ENCODE results near the gene AWAT2.

AWAT2 gene

DNA sequence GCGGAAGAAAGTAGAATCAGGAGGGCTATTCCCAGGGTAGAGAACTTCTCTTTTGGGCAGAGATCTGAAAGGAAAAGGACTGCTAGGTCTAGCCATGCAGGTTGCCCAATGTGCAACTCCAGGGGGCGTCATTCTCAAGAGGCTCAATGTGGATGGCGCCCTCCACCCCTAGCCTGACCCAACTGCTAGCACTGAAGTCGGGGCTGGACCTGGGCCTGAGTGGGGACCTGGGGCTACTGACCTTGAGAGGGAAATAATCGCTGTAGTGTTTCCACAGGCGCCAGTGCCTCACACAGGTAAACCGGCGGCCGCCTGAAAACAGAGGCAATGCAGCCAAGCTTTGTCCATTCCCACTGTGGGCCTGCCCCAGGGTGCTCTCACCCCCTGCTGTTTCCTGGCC, 6.1 kb downstream of the AWAT2 start:
- DNase-seq (ENCODE audit: extremely low spot score) = no peak
- POLR2A ChIA-PET = no interaction called here
- TF ChIP-seq, protein P1, sequence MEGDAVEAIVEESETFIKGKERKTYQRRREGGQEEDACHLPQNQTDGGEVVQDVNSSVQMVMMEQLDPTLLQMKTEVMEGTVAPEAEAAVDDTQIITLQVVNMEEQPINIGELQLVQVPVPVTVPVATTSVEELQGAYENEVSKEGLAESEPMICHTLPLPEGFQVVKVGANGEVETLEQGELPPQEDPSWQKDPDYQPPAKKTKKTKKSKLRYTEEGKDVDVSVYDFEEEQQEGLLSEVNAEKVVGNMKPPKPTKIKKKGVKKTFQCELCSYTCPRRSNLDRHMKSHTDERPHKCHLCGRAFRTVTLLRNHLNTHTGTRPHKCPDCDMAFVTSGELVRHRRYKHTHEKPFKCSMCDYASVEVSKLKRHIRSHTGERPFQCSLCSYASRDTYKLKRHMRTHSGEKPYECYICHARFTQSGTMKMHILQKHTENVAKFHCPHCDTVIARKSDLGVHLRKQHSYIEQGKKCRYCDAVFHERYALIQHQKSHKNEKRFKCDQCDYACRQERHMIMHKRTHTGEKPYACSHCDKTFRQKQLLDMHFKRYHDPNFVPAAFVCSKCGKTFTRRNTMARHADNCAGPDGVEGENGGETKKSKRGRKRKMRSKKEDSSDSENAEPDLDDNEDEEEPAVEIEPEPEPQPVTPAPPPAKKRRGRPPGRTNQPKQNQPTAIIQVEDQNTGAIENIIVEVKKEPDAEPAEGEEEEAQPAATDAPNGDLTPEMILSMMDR (IDR thresholded peaks at IDR 0.05; ENCODE audit: control extremely low read depth, extremely low read depth, low read depth, missing control alignments) = no peak
- CTCF ChIA-PET = no interaction called here

DNA sequence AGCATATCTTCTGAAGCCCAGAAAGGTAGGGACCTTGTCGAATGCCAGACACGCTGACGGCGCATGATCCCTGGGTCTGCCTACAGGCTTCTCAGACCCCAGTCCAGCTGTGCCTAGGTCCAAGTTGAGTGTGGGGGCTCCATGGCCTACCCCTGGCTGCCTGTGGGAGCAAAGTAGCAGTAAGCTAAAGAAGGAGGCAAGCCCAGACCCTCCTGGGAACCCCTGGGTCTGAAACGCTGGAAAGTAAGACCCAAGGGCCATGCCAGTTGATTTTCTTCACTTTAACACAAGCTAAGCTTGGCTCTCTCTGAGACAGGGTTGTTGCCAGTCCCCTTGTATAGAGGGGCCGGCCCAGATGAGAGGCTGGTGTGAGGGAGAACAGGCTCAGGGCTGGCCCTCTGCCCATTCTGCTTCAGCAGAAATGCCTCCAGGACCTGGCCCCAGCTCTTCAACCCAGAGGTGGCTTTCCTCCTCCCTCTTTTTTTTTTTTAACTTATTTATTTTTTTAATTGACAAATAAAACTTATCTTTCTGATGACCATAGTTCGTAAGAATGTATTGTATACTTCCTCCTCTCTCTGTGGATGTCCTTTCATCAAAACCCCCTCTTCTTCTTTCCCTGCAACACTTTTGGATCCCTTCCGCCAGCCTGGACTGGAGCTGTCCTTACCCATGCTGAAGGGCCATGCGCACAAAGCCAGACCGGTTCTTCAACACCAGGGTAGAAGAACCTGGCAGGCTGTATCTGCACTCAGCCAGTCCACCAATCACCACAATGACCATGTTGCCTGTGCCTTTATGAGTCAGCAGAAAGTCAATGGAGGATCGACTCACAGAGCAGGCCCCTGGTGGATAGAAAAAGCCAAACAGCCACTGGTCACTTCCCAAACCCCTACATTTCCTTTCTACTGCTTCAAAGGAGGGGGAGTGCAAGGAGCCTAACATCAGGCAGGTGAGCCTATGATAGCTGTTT, 7.1 kb downstream of the AWAT2 start:
- DNase-seq (ENCODE audit: extremely low spot score) = no peak
- POLR2A ChIA-PET = no interaction called here
- CTCF ChIA-PET = no interaction called here
- TF ChIP-seq, protein P1 (IDR thresholded peaks at IDR 0.05; ENCODE audit: control extremely low read depth, extremely low read depth, low read depth, missing control alignments) = no peak

DNA sequence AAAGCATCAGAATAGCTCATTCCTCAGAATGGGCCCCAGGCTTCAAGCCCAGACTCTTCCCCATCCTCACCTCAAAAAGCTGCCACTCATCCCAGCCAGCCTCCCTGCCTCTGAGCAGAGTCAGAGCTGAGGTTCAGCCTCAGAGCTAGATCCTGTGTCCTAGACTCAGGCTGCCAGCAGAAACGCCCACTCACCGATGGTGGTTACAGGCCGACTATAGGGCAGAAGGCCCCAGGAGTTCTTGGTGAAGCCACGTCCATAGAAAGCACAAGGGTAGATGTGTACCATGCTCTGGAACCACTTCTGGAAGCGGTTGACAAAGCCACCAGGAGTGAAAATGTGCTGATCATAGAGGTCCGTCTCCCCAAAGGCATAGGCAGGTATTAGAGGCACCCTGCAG, 7.7 kb downstream of the AWAT2 start:
- no peak for DNase-seq (ENCODE audit: extremely low spot score)
- ChIA-PET POLR2A (no interaction called here), CTCF (no interaction called here)
- TF ChIP-seq, protein P1 (IDR thresholded peaks at IDR 0.05; ENCODE audit: control extremely low read depth, extremely low read depth, low read depth, missing control alignments) = no peak

DNA sequence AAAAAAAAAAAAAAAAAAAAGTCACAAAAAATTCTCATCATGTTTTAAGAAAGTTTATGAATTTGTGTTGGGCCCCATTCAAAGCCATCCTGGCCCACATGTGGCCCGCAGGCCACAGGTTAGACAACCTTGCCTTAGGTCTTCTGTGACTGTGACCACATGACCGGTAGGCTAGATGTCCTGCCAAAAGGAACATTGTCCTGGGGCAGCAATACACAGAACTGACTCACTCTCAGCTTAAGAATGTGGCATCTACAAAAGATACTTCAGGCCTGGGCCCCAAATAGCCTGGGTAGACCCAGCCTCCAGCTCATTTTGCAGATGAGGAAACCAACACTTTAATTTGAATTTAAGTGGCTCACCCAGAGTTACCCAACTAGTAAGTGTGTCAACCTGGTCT, 10.0 kb downstream of the AWAT2 start:
- POLR2A ChIA-PET = no interaction called here
- CTCF ChIA-PET = interaction anchor here (3.4 to 3.5 kb wide), 2 partner anchors 9 to 57 kb away, joined by 10 to 28 read pairs; no protein-coding TSS in a partner anchor
- TF ChIP-seq, protein P1 (IDR thresholded peaks at IDR 0.05; ENCODE audit: control extremely low read depth, extremely low read depth, low read depth, missing control alignments) = no peak
- DNase-seq (ENCODE audit: extremely low spot score) = no peak

GRCh38 chrX:70038951-70039350, 10.8 kb downstream of the AWAT2 start:
- POLR2A ChIA-PET = no interaction called here
- CTCF ChIA-PET = interaction anchor here (0.7 to 3.5 kb wide), 3 partner anchors 8 to 613 kb away, joined by 3 to 28 read pairs (median 10); no protein-coding TSS in a partner anchor
- no peak for DNase-seq (ENCODE audit: extremely low spot score)
- TF ChIP-seq, protein P1 (IDR thresholded peaks at IDR 0.05; ENCODE audit: control extremely low read depth, extremely low read depth, low read depth, missing control alignments) = no peak

DNA sequence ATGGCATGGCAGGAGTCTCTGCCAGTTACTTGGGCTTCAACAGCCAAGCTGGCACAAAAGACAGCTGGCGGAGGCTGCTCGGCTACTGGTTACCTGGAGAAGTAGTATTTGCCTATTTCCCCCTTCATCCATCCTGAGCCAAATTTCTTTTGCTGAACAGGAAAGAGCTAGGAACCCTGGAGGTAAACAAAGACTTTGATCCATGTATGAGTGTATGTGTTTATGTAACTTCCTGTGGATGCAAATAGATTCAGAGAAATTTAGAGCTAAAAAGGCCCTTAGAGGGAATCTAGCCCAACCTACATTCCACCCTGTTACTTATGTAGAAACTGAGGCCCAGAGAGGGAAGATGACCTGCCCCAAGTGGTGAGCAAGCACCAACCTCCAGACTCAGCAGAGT, 11.2 kb downstream of the AWAT2 start:
- ChIA-PET CTCF (interaction anchor here (0.7 to 3.5 kb wide), 3 partner anchors 8 to 612 kb away, joined by 3 to 28 read pairs (median 10); no protein-coding TSS in a partner anchor), POLR2A (no interaction called here)
- DNase-seq (ENCODE audit: extremely low spot score) = no peak
- TF ChIP-seq, protein P1 (IDR thresholded peaks at IDR 0.05; ENCODE audit: control extremely low read depth, extremely low read depth, low read depth, missing control alignments) = no peak
